ENCODE data around the gene TMPRSS5. TPM values are rescaled to one million over a fixed set of nuclear protein-coding genes. Genes with fewer than 3 reads are reported as not detected.

The TMPRSS5 gene
- under 1 TPM; 0.19 to 1.00 (median 0.46) TPM for total RNA-seq
- polyA plus RNA-seq, result 1 to 10 TPM; 1.1 TPM

- TF ChIP-seq CTCF (IDR thresholded peaks at IDR 0.05), result no peak
- WGBS, 2 donors, result 89 to 90% methylated on average over 7 of the region's 7 CpGs
- H3K4me3 ChIP-seq, result no peak within 1 kb of the TSS
- no peak for FAIRE-seq
- ATAC-seq, result no peak
- H3K27ac ChIP-seq, result no peak within 1 kb of the TSS
- no peak for DNase-seq
- no peaks in the 10 kb centered on the region for H3K9me3 ChIP-seq
- H3K4me1 ChIP-seq, result no peaks in the 10 kb centered on the region
- intact Hi-C loops (cut with DNase I), result no loop called here
- H3K36me3 ChIP-seq, result no peaks in the 10 kb centered on the region
- H3K27me3 ChIP-seq, result no peaks in the 10 kb centered on the region
These were observed at the start of gene TMPRSS5 for GRCh38 chr11:113705871-113706655. Gene TMPRSS5, minus strand, starts transcription at chr11:113706308. Its CDS starts 84 bp downstream, at chr11:113706224.

DNA sequence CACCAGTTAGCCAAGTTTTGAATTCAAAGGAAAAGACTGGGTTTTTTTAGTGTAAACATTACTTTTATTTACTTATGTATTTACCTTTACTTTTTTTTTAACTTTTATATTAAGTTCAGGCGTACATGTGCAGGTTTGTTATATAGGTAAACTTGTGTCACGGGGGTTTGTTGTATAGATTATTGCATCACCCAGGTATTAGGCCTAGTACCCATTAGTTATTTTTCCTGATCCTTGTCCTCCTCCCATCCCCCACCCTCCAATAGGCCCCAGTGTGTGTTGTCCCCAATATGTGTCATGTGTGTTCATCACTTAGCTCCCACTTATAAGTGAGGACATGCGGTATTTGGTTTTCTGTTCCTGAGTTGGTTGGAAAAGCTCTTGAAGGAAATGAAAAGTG, 46.8 kb upstream of the TMPRSS5 start:
- intact Hi-C loops (cut with DNase I), result no loop called here
- 91 to 96% methylated on average over 3 of the region's 3 CpGs for WGBS, 2 donors
- H3K9me3 ChIP-seq, result no peaks in the 10 kb centered on the region
- DNase-seq, result no peak
- no peaks in the 10 kb centered on the region for H3K27me3 ChIP-seq
- no peak overlapping the region for H3K27ac ChIP-seq
- no peak for TF ChIP-seq CTCF (IDR thresholded peaks at IDR 0.05)
- H3K36me3 ChIP-seq, result peaks cover 0 to 26% (median 8%) of the 10 kb centered on the region in 3 donors
- FAIRE-seq, result no peak
- ATAC-seq, result no peak
- H3K4me1 ChIP-seq, result no peaks in the 10 kb centered on the region
- no peak overlapping the region for H3K4me3 ChIP-seq

GRCh38 chr11:113736323-113736722, 30.2 kb upstream of the TMPRSS5 start:
- no peak overlapping the region for H3K4me3 ChIP-seq
- H3K27me3 ChIP-seq, result no peaks in the 10 kb centered on the region
- no peak for TF ChIP-seq CTCF (IDR thresholded peaks at IDR 0.05)
- WGBS, 2 donors, result 85 to 98% methylated on average over 1 of the region's 1 CpG
- DNase-seq (no peak), ATAC-seq (no peak), FAIRE-seq (no peak)
- intact Hi-C loops (cut with DNase I), result no loop called here
- no peaks in the 10 kb centered on the region for H3K4me1 ChIP-seq
- H3K36me3 ChIP-seq, result peaks cover 0 to 48% (median 12%) of the 10 kb centered on the region in 3 donors
- no peak overlapping the region for H3K27ac ChIP-seq
- no peaks in the 10 kb centered on the region for H3K9me3 ChIP-seq

- H3K36me3 ChIP-seq, result peaks cover 0 to 29% (median 7%) of the 10 kb centered on the region in 3 donors
- 92 to 94% methylated on average over 5 of the region's 5 CpGs for WGBS, 2 donors
- H3K27me3 ChIP-seq, result no peaks in the 10 kb centered on the region
- no peak overlapping the region for H3K27ac ChIP-seq
- intact Hi-C loops (cut with DNase I), result loop anchor here in 1 of 3 donors (5.0 kb wide), 1 partner anchor 425 kb away; no protein-coding TSS in a partner anchor
- DNase-seq (no peak), FAIRE-seq (no peak), ATAC-seq (no peak)
- no peaks in the 10 kb centered on the region for H3K9me3 ChIP-seq
- H3K4me3 ChIP-seq, result no peak overlapping the region
- H3K4me1 ChIP-seq, result no peaks in the 10 kb centered on the region
- no peak for TF ChIP-seq CTCF (IDR thresholded peaks at IDR 0.05)
These were observed 26.0 kb upstream of the TMPRSS5 start for GRCh38 chr11:113732092-113732491.
